GM21515 (cell line): ENCODE data around the gene PSMC5.

Source experiments
- ATAC-seq: cut with Tn5 transposase; IDR thresholded peaks from one replicate; pipeline ENCODE4 v1.9.1; 2021; ENCODE audit not compliant: unreplicated experiment

Gene PSMC5

DNA sequence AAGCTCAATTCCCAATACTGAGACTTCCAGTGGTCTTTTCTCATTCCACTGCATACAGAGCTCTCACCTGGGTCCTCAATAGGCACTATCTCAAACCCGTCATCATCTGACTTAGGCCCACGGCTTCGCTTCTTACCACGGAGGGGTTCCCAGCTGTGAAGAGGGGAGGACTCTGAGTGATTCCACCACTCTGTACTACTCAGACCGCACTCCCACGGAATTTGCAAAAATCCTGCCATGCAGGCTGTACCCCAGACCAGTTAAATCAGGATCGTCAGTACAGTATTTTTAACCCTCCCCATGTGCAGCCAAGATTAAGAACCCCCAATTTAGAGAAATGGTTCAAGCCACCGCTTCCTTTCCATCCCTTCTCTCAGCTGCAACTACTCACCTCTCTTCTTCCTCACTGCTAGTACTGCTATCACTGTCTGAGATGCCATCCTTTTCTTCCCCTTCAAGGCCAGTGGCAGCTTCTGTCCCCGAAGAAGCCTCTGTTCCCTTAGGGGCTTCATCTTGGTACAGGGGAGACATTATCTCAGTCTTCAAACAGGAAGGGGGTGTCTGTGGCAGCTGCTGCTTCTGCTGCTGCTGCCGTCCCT lies 6.2 kb upstream of the PSMC5 start:
- no peak for ATAC-seq

DNA sequence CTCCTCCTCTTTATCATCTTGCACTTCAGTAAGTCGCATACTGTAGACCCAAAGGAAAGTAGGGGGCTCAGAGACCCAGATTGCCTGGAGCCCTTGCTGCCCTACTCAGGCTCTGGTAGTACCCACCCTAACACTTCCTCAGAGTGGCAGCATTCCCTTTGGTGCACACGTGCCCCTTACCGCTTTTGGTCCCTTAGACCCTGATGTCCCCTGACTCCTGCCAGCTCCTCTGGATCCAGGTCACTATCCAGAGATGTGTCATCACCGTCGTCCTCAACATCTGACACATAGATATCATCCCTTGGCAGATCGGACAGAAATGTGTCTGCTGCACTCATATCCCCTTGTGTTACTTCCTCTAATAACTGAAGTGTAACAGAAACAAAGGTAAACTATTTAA lies 5.4 kb upstream of the PSMC5 start:
- no peak for ATAC-seq

DNA sequence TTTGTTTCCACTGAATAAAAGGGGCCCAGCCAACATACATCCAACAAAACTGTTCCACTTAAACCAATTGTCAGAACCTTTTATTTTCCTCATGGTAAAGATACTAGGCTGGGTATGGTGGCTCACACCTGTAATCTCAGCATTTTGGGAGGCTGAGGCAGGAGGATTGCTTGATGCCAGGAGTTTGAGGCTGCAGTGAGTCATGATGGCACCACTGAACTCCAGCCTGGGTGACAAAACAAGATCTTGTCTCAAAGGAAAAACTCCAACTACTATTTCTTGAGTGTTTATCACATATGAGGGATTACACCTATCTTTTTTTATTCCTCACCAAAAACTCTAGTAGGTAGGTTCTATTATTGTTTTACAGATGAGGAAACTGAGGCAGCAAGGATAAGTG lies 4.7 kb upstream of the PSMC5 start:
- no peak for ATAC-seq

DNA sequence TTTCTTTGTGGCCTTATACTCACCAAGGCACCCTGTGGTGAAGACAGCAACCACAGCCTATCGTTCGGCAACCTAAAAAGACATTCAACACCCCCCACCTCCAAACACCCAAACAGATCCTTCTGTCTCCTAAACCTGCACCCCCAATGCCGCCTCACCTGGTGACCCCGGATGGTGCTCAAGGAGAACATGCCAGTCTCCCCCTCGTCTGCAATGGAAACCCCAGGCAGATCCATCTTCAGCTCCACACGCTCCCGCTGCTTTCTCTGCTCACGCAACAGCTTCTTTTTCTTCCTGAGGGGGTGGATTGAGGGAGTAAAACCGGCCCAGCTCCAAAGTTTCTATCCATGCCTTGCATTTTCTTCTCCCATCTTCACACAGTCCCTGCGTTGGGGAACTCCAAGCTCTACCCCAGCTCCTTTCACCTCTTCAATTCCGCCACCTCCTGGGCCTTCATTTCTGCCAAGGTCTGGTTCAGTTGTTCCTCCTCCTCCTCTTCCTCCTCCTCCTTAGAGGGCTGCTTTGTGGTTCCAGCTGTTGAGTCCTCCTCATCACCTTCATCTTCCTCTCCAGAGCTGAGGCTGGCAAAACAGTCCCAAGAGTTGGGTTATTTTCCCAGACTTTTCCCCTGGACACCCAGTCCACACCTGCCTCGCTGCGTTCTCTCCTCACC lies 3.4 kb upstream of the PSMC5 start:
- no peak for ATAC-seq

DNA sequence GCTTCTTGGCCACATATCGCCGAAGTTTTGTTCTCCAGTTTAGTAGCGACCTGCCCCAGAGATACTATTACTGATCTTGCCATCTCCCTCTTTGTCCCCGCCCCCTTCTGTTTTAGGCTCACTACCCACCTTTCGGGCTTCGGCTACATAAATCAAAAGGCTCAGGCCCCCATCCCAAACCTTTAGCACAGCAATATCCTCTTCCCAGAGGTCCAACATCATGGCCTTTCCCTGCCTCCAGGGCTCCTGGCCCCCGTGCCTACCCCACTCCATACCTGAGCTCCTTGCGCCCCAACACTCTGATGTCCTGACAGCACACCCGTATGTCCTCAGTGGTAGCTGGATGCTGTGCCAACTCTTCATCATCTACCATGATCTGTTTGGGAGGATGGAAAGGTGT lies 2.9 kb upstream of the PSMC5 start:
- ATAC-seq, result no peak

DNA sequence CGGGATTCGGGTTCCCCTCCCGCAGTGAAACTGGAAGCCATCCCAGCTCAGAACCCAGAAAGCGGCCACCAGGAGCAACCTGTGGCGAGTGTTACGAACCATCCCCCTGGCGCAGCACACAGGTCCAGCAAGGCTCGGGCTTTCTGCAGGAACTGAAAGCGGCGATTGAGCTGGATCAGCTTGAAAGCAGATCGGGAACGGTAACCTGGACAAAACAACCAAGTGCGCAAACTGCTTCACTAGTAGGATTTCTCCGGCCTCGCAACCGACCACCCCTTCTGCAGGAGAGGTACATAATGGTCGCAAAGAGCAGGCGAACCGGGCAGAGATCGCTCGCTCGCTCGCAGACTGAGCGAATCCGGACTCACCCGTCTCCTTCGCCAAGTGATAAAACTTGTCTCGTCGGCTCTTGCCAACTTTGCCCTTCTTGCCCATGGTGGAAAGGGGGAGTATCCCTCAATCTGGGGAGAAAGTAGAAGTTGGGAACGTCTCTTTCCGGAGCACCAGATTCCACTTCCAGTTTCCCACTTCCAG lies 696 bp upstream of the PSMC5 start:
- ATAC-seq, result peak; percentile 7

DNA sequence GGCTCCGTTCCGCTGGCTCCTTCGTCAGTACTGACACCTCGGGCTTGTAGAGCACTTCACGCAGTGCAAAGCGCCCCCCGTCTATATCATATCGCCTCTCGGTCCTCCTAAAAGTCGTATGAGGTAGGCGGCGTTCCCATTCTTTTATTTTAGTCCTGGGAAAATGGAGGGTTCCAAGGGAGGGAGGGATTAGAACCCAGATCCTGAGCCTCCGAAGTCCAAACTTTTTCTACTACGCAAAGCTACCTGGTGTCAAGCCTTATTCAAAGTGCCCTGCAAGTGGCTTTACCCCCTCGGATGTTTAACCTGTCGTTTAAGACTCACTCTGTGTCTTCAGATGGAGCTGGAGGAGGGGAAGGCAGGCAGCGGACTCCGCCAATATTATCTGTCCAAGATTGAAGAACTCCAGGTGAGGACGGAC lies 580 bp downstream of the PSMC5 start:
- no peak for ATAC-seq

DNA sequence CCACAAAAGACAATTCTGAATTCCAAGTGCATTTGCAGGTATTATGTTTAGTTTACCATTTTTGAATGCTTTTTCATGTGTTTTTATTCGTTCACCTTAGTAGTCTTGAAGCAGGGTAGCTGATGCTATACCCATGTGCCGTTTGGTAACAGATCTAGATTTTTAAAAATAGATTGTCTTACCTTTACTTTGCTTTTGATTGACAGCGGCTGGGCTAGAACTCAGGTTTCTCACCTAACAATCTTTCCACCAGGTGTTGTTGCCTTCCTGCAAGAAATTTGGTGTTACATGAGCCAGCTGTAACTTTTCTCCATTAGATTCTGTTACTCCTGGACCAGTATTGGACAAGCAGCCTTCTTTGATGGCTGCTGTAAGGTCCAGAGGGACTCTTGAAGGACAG lies 1.7 kb downstream of the PSMC5 start:
- ATAC-seq, result no peak

DNA sequence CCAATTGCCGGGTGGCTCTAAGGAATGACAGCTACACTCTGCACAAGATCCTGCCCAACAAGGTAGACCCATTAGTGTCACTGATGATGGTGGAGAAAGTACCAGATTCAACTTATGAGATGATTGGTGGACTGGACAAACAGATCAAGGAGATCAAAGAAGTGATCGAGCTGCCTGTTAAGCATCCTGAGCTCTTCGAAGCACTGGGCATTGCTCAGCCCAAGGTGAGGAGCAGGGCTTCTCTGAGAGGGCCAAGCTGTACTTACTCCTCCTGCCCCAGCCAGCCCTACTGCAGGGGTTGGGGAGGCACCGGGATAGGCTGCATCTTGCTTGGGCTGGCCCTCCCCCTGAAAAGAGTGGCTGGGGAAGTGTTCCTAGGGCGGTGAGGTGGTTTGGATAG lies 3.0 kb downstream of the PSMC5 start:
- ATAC-seq, result no peak

DNA sequence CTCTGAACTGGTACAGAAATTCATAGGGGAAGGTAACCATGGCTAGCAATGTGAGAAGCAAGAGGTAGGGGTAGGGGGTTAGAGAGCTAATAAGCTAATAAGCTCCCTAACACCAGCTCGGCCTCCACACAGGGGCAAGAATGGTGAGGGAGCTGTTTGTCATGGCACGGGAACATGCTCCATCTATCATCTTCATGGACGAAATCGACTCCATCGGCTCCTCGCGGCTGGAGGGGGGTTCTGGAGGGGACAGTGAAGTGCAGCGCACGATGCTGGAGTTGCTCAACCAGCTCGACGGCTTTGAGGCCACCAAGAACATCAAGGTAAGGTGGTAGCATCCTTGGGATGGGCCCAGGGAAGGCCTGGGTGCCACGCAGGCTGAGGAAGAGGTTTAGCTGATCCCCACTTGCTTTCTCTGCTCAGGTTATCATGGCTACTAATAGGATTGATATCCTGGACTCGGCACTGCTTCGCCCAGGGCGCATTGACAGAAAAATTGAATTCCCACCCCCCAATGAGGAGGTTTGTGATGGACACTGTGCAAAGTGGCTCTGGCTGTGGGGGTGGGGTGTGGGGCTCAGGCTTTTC lies 3.8 kb downstream of the PSMC5 start:
- no peak for ATAC-seq

DNA sequence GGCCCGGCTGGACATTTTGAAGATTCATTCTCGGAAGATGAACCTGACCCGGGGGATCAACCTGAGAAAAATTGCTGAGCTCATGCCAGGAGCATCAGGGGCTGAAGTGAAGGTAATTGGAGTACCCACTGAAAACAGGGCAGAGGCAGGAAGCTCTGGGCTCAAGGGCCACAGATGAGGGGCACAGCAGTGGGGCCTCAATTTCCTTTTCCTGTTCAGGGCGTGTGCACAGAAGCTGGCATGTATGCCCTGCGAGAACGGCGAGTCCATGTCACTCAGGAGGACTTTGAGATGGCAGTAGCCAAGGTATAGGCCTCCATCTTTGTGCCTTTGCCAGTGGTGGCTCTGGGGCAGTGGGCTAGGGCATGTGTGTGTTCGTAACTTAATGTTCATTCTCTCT lies 4.3 kb downstream of the PSMC5 start:
- no peak for ATAC-seq

DNA sequence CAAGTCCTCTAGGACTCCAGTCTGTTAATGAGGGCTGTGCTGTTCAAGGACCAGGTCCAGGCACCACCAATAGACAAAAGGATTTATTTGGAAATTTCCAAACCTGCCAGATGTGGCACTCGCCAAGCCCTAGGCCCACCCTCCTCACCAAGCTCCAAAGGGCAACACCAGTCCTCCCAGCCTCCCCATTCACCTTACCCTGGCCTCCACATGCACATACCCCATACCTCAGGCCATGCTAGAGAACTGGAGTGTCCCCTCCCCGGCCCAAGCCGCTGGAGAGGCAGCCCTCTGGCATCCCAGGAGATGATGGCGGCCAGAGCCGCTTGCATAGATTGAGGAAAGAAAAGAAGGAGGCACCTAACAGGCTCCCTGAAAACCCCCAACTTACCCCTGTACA lies 4.8 kb downstream of the PSMC5 start:
- ATAC-seq, result no peak

DNA sequence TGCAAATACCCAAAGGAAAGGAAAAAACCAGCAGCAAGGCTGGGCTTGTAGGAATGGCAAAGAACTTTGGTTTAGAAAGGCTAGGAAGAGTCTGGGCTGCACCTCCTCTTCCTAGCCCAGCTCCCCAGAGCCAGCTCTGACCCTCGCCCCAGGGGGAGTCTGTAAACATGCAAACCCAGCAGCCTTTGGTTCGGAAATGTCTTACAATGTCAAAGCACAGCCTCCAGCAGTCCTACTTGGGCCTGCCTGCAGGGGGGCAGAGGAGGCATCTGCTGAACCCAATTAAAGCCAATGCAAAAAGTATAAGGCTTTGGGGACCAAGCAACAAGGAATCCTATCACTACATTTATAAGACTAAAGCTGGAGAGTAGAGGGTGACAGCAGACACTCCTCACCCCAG lies 5.2 kb downstream of the PSMC5 start:
- no peak for ATAC-seq

DNA sequence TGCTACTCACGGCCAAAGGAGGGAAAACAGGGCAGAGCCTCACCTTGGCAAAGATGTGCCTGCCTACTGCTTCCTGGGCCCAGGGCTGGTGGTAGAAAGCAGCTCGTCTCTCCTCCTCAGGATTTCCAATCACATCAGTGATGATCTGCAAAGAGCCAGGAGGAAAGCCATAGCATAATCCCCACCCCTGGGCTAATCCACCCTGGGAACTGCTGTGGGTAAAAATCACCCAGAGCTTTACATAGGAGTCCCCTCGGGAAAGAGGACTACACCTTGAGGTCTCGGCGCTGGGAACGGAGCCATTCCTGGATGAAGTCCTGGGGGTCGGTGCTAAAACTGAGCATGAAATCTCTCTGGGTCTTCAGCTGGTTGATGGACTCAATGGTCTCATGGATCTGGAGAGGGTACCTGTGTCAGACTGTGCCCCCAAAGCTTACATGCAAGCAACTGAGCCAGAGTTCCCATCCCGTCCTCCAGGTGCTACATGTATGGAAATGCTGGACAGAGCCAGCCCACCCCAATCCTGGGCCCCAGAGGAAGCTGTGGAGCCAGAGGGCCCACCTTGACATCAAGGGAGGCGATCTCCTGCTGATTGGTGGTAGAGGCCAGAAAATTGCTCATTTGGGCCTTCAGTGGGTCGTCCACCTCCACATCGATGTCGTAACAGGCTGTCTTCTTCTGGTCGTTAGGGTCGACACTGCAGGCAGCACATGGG lies 6.0 kb downstream of the PSMC5 start:
- ATAC-seq, result no peak

DNA sequence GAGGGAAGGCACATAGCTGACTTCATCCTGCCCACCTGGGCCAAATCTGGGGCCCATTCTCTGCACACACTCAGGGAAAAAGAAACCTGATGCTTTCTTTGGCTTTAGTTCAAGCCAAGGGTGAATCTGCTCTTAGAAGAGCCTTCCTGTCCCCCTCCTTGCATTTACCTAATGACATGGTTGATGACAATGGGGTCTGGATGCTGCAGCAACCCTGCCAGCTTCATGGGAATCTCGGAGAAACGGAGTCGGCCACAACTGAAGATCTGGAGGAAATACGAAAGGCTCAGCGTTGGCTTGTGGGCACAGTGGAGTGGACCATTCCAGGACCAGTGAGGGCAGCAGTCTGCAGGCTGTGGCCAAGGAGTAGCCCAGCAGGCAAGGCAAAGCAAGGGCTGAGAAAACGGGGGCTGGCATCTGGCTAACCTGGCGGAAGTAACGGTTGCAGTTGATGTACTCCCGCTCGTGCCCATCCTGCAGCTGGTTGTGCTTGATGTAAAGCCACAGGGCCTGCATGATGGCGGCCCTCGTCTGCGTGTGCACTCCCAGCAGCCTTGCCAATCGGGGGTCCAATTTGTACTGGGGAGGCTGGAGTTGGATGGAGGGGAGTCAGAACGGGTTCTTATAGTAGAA lies 6.6 kb downstream of the PSMC5 start:
- ATAC-seq, result no peak

DNA sequence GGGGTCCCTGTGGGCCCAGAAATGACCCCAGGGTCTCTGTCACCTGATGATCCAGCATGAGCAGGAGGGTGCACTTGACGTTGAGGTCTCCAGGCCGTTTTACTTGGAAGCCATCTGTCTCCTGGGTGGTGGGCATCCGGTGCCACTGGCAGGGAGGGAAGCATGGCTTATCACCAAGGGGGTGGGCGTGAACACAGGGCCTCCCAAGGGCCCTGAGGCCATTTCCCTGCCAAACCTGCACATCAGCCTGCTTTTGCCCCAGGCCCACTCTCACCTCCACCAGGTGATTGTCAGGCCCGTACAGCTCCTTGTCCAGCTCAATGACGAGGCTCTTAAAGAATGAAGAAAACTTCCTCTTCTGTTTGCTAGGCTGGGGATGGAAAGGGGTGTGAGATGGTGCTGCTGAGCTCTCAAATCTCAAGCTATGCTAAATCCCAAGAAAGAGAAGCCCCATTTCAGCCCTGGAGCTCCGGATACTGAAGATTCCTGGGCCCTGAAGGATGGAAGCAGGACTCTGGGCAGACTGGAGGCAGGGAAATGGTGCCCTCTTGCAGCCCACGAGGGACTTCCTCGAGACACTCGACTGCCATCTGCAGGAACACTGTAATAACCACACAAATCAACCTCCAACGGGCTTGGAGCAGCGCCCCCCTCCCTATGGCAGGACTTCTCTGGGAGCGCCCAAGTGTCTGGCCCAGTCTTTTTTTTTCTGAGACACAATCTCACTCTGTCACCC lies 7.4 kb downstream of the PSMC5 start:
- ATAC-seq, result no peak

DNA sequence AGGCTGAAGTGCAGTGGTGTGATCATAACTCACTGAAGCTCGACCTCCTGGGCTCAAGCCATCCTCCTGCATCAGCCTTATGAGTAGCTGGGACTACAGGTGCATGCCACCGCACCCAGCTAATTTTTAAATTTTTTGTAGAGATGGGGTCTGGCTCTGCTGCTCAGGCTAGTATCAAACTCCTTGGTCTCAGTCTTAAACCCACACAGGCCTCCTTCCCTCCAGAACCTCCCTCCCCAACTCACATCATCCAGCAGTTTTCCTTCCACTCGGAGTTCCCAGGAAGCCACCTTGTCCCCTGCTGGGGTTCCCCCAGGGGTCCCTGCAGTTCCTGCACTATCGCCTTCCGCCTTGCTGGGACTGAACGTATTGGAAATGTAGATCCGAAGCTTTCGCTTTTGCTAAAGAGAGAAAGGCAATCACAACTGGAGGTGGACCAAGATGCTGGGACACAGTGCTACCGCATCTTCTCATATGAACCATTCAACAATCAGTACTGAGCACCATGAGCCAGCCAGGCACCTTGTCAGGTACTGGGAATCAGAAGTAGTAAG lies 8.0 kb downstream of the PSMC5 start:
- no peak for ATAC-seq

DNA sequence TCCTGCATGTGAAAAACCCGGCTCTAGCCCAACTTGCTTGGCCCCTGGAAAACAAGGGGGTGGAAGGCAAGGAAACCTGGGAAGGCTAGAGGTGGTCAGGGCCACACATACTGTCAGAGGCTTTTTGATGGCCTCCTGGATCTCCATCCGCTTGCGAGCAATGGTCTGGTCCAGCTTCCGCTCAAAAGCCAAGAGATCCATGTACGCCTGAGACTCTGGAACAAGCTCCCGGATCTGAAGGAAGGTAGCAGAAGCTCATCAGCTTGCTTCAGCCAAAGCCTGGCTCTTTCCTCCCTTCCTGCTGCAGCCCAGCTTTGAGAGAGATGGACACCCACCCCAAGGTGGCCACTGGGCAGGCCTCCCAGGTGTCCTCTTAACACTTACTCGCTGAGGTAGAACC lies 9.6 kb downstream of the PSMC5 start:
- no peak for ATAC-seq

DNA sequence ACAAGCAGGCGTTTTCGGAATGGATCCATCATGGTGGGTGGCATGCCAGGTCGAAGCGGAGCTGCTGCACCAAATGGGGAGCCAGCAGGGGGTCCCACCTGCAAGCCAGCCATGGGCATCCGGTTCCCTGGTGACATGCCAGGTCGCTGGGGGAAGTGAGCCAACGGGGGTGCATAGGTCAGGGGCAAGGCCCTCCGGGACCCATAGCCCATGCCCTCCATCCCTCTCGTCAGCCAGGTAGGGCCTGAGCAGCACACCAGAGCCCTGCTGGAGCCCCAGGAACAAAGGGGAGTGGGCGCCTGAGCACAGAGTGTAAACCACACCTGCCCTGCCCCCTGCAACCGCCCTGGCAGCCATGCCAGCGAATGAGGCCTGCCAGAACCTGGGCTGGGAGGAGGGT lies 10.2 kb downstream of the PSMC5 start:
- ATAC-seq, result no peak

DNA sequence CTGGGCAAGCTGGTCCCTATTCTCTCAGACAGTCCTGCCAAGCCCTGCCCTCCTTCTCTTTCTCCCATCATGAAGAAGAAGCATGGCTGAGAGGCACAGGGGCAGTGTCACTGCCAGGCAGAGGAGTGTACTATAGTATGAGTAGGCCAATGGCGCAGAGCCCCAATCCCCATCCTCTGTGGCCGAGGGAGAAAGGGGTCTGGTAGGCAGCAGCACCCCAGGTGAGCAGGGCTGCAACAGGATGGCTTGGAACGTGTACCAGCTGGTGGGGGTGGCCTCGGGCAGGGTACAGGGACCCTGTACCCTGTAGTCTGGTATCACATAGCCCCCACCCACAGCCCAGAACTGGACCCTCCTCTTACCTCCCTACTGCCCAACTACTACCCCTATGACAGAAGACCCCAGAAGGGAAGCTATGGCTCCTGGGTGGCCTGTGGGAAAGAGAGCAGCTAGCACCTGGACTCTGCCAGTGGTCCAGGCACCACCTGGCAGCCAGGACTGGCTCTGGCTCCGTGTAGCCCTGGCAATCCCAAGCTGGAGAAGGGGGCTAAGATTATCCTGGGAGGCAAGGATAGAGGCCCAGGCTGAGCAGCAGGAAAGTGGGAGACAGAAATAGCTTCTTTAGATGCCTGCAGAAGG lies 10.8 kb downstream of the PSMC5 start:
- no peak for ATAC-seq
